GM12892 (cell line): ENCODE data around the gene ATP2B3.

Experiments
- DNase-seq: peaks from one replicate; pipeline ENCODE4 v3.0.0; 2011; ENCODE audit not compliant: insufficient read length
- FAIRE-seq: peaks from 2 replicates; lab custom pipeline; 2011; peaks lifted over from hg19 to GRCh38; lab: Jason Lieb, UNC
- POLR2A ChIP-seq: IDR thresholded peaks from 2 replicates; pipeline ENCODE4 v1.6.1; 2011; ENCODE audit warnings: low read depth, low read length, control low read depth
- POLR2AphosphoS5 ChIP-seq: IDR thresholded peaks from 2 replicates; pipeline ENCODE4 v1.6.1; 2011; ENCODE audit warnings: low read depth, low read length, control low read depth
- TAF1 ChIP-seq: IDR thresholded peaks from 2 replicates; pipeline ENCODE4 v1.6.1; 2011; ENCODE audit warnings: low read depth, mild to moderate bottlenecking, control low read depth, low read length, borderline replicate concordance

The ATP2B3 gene

GRCh38 chrX:153490217-153490930, 27.1 kb upstream of the ATP2B3 start:
- DNase-seq: no peak
- FAIRE-seq: no peak
- TF ChIP-seq POLR2AphosphoS5: no peak
- TF ChIP-seq TAF1: no peak
- no peak for TF ChIP-seq POLR2A

DNA sequence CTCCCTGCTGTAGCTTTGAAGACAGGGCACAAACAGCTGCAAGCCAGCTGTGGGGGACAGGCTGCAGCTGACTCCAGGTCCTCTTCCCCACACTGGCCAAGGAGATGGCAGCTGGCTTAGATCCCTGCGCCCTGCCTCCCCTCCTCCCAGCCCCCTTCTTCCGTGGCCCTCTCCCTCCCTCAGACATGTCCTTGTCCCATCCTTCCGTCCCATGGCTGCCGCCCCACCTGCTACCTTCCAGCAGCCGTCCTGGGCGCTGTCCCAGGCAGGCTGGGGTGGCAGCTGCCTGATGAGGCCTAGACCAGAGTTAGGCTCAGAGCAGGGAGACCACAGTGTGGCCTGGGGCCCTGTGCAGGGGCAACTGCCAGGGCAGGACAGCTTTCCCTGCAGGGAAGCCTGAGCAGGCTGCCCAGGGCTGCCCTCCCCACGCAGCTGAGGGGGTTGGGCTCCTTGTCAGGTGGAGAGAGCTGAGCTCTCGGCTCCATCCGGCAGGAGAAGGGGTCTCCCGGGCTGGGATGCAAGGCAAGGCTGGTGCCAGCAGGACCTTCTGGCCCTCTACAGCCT, 26.0 kb upstream of the ATP2B3 start:
- FAIRE-seq (no peak), DNase-seq (no peak)
- TF ChIP-seq POLR2AphosphoS5 (no peak), TAF1 (no peak), POLR2A (no peak)

DNA sequence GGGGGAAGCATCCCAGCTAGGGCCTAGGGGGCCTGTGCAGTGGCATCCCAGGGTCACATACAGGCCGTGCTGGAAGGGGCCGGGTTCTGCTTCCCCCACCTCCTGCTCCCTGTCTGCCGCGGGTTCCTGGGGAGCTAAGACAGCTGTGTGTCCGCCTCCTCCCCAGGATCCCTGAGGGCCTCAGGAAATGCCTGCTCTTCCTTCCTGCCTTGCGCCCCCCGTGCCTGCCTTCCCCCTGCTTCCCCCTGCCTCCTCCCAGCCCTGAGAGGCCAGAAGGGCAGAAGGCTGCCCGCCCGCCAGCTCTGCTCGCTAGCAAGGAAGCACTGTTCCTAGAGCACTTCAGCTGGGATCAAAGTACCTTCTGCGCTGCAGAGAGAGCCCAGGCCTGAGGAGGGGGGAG, 25.5 kb upstream of the ATP2B3 start:
- no peak for TF ChIP-seq POLR2AphosphoS5
- no peak for TF ChIP-seq POLR2A
- no peak for TF ChIP-seq TAF1

DNA sequence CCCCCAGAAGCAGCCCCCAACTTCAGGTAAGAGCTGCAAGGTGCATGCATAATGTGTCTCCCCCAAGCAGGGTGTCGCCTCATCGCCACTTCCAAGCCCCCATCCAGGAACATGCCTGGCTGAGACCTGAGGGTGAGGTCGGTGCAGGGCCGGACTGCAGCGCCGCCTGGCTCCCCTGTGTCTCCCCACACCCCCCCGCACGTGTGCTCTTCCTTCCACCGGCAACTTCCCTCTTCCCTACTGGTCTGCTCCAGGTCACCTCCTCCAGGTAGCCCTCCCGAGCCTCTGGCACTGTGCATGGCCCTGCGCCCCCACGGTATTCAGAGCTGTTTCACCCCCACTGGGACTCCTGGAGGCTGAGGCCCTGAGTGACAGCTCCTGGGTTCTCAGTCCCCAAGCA, 24.9 kb upstream of the ATP2B3 start:
- FAIRE-seq (no peak), DNase-seq (no peak)
- TF ChIP-seq TAF1 (no peak), POLR2A (no peak), POLR2AphosphoS5 (no peak)

More for the DNA sequence above, 25.5 kb upstream of the ATP2B3 start:
- DNase-seq (no peak), FAIRE-seq (no peak)

- no peak for TF ChIP-seq POLR2A
- no peak for TF ChIP-seq POLR2AphosphoS5
- TF ChIP-seq TAF1: no peak
- no peak for FAIRE-seq
- DNase-seq: no peak
Measured at GRCh38 chrX:153493085-153493484, 24.4 kb upstream of the ATP2B3 start.

- no peak for TF ChIP-seq POLR2A
- no peak for TF ChIP-seq POLR2AphosphoS5
- TF ChIP-seq TAF1: no peak
- DNase-seq: no peak
- FAIRE-seq: no peak
Measured at GRCh38 chrX:153494061-153494460, 23.4 kb upstream of the ATP2B3 start.

DNA sequence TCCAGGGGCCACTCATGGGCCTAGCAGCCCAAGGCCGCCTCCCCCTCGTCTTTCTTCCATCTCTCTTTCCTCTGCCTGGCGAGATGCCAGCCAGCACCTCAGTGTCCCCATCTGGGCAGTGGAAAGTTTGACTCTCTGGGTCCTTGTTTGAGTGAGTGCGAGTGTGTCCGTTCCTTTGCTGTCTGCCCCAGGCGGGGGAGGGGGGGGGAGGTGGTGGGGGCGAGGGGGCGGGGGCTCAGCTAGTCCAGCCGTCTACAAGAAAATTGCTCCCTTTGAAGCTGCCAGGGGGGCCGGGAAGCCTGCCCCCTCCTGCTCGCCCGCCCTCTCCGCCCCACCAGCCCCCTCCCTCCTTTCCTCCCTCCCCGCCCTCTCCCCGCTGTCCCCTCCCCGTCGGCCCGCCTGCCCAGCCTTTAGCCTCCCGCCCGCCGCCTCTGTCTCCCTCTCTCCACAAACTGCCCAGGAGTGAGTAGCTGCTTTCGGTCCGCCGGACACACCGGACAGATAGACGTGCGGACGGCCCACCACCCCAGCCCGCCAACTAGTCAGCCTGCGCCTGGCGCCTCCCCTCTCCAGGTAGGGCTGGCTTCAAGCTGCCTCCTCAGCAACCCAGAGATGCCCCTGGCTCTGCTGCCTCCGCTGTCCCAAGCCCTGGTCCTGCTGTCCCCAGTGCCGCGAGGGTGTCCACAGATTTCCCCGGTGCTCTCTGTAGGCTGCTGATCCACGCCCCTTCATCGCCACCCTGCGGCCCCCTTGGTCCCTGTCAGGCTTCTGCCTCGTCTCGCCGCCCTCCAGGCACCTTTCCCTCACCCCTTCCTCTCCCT, 22.7 kb upstream of the ATP2B3 start, which contains the start of gene BGN:
Gene BGN (plus strand): TSS at position 440 of the 821 bp plus-strand sequence. CDS start 9,652 bp downstream, outside the sequence.
- DNase-seq: no peak
- FAIRE-seq: no peak
- TF ChIP-seq POLR2A (no peak), POLR2AphosphoS5 (no peak), TAF1 (no peak)

DNA sequence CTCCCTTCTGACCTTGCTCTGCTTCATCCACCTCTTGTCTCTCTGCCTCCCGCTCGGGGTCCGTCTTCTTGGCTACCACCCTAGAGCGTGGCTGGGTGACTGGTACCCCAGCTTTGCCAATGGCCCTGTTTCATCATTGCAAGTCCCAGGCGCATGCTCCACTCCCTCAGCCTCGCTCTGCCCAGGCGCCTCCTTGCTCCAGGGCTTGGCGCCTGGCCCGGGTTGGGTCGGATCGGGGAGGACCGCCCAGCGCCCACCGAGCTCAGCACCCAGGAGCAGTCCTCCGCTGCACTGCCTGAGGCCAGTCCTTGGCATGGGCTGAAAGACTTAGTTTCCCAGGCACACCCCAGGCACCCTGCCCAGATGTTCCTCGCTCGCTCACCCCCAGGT, 22.1 kb upstream of the ATP2B3 start:
- FAIRE-seq: no peak
- no peak for TF ChIP-seq TAF1
- no peak for TF ChIP-seq POLR2AphosphoS5
- TF ChIP-seq POLR2A: no peak
- DNase-seq: no peak

- no peak for DNase-seq
- FAIRE-seq: no peak
- TF ChIP-seq POLR2AphosphoS5 (no peak), POLR2A (no peak), TAF1 (no peak)
Measured at GRCh38 chrX:153495903-153496589, 21.4 kb upstream of the ATP2B3 start.

DNA sequence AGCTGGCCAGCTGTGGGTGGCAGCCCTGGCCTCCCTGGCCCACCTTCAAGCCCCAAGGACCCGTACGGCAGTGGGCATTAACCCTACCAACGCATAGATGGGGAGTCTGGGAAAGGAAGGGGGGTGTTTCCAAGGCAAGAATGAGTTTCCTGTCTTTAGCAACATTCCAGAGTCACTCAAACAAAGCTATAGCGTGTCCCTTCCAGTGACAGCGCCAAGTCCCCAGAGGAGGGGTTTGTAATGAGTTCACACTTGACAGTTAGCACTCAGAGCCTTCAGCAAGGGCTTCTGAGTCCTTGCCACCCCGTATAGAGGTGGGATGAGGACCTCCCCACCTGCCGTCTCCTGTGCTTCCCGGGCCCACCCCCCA, 20.9 kb upstream of the ATP2B3 start:
- DNase-seq (no peak), FAIRE-seq (no peak)
- no peak for TF ChIP-seq TAF1
- no peak for TF ChIP-seq POLR2A
- no peak for TF ChIP-seq POLR2AphosphoS5

DNA sequence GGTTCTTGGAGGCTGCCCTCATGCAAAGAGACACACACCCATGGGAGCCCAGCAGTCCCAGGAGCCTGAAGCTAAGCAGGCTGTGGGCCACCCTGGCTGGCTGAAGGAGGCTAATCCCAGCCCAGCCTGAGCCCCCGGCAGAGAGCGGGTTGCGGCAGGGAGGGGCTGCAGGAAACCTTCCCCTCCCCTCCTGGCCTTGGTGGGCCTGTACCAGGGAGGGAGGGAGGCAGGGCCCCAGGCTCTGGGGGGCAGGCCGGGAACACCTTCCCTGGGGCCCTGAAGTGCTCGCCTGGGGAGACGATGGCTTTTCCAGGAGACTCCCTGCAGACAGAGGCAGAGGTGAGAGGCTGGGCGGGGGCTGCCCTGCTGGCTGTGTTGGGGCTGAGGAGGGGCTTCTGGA, 19.0 kb upstream of the ATP2B3 start:
- FAIRE-seq (no peak), DNase-seq (no peak)
- no peak for TF ChIP-seq POLR2AphosphoS5
- no peak for TF ChIP-seq POLR2A
- no peak for TF ChIP-seq TAF1
